ENCODE measurements around the gene GRIN3B.

GRCh38 chr19:1004204-1004802 is 4.1 kb downstream of the GRIN3B start:
- TF ChIP-seq CTCF (IDR thresholded peaks at IDR 0.05): no peak
- TF ChIP-seq POLR2A (IDR thresholded peaks at IDR 0.05): no peak

All from uterus (tissue), 2 donors.